Measurements from ENCODE around the gene KIF20A. TPM values are rescaled to one million over a fixed set of nuclear protein-coding genes. Genes with fewer than 3 reads are reported as not detected.
"Not testable (repeated sequence)": the region's sequence is repeated elsewhere in the genome, so short reads cannot be mapped to it uniquely, and the experiment has no call there.

Gene KIF20A
- total RNA-seq = 0.65 TPM
- long read RNA-seq, partial matches to known transcripts = 1 of 2 reads
- long read RNA-seq, other reads (novel, unspliced or antisense) = 1 of 2 reads

GRCh38 chr5:138178516-138179276 is at the start of gene KIF20A, which contains the start of gene BRD8:
Gene KIF20A (plus strand): TSS chr5:138179112. CDS start chr5:138179681, 569 bp downstream.
Gene BRD8 (minus strand): TSS chr5:138178630. CDS start chr5:138178614, 16 bp downstream.
- DNase-seq (peak; percentile 96), ATAC-seq (ENCODE audit: poor library complexity) (peak; percentile 98)
- intact Hi-C loops (cut with DNase I) = no loop called here

DNA sequence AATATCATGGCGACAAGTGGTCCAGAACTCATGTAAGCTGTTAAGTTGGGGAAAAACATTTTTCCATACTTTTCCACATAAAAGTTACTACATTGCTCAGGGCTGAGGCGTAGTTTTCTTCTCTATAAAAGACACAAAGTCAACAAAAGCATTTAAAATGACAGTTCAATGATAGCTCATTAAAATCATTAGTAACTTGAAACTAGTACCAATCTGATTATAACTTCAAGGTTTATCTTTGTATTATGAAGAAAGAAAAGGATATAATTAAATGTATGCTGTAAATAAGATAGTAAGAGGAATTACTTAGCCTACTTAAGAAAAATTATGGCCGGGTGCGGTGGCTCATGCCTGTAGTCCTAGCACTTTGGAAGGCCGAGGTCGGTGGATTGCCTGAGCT is 49.6 kb upstream of the KIF20A start:
- intact Hi-C loops (cut with DNase I) = no loop called here
- no peak for ATAC-seq (ENCODE audit: poor library complexity)
- no peak for DNase-seq

DNA sequence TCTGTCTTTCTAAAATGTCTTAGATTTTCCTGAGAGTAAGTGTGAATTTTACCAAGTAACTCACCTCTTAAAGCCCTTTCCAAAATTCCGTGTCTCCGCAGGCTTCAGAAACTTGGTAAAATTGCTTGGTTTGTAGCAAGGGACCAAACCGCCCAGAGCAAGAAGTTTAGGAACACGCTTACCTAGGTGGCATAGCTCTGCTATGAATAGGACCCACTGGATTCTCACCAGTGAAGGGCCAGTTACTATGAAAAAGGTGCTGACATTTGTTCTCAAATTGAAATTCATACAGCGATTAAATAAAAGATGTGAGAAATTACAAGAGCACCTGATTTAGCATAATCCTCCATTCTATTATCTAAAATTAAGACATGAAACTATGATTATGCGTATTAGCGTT is 46.4 kb upstream of the KIF20A start:
- ATAC-seq (ENCODE audit: poor library complexity) (no peak), DNase-seq (no peak)
- intact Hi-C loops (cut with DNase I) = loop anchor here (5.0 to 10.0 kb wide), 2 partner anchors 55 to 378 kb away; partner anchors contain the start of gene HNRNPA0

DNA sequence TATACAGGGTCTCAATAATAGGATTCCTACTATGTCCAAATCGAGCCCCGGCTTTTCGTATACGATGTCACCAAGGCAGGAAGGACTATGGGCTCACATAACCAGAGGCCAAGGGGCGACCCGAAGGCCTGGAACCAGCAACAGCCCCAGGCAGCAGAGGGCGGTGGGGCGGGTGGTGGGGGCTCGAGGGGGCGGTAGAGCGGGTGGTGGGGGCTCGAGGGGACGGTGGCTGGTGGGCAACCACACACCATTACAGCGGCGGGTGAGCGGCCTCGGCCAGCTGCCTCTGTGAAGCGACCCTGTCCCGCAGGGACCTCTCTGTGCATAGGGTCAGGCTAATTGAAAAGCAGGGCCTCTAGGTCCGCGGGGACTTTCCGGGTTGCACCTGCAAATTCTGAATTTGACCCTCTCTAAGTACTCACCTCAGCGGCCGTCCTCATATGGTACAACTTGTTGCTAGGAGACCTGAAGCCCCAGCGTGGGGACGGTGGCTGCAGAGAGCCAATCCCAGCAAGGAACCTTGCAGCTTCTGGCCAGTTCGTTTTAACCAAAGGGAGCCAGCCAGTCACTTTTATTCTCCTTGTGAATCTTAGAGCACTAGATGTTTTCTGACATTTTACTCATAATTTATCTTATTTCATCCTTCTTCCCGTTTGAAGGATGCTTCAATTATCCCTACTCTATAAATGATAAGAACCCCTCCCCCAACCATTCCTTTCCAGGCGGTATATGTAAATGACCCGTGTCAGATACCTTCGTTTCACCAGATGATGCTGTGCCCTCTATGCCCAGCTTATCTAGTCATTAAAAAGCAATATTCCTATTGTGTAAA is 39.7 kb upstream of the KIF20A start, which contains the start of gene NME5:
NME5 (minus strand) TSS at position 480 of the 832 bp plus-strand sequence. CDS start 648 bp downstream, outside the sequence.
- peak; percentile 75 for DNase-seq

DNA sequence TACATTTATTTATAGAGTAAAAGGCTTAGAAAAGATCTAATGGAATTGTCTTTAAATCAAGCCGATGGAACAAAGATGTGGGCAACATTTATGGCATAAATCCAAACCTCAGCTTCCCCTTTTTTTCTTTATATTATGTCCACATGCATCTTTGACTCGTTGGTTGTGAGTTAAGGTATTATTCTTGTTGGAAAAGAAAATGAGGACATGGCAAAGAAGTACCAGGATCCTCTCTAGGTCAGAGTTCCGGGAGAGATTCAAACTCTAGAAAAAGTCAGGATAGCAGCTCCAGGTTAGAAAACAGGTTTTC is 39.2 kb upstream of the KIF20A start:
- intact Hi-C loops (cut with DNase I) = loop anchor here (10.0 kb wide), 1 partner anchor 385 kb away; the partner anchor contains the start of gene HNRNPA0
- DNase-seq (no peak), ATAC-seq (ENCODE audit: poor library complexity) (no peak)

More for the DNA sequence above, 39.7 kb upstream of the KIF20A start, which contains the start of gene NME5:
- intact Hi-C loops (cut with DNase I) = loop anchor here (10.0 kb wide), 1 partner anchor 384 kb away; the partner anchor contains the start of gene HNRNPA0
- peak; percentile 96 for ATAC-seq (ENCODE audit: poor library complexity)

DNA sequence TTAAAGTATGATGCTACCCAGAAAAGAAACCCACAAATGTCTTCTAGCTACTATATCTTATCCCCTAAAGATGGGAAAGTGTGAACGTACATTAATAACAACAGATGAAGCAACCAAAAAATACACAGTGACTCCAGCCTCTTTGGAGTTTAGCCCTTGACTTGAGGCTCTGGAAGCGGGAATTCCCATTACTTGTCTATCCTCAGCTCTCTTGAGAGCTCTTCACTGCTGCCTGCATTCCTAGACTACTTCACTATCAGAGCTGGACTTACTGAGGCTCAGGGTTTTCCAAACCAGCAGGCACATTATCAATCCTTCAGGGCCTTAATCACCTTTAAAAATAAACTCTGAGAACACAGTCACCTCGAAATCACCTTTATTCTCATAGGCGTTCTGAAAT is 38.6 kb upstream of the KIF20A start:
- no peak for DNase-seq
- ATAC-seq (ENCODE audit: poor library complexity) = no peak
- intact Hi-C loops (cut with DNase I) = no loop called here

DNA sequence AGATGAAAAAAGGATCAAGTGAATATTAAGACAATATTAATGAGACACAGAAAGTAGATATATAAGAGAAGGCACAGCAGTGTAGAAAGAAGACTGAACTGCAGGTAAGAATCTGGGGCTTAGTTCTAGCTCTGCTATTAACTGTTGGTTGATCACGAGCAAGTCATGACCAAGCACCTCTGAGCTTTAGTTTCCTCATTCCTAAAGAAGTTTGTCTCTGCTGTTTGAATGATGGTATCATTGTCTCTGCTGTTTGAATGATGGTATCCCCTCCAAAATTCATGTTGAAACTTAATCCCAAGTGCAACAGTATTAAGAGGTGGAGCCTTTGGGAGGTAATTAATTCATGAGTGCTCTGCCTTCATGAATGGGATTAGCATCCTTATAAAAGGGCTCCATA is 37.2 kb upstream of the KIF20A start:
- no peak for ATAC-seq (ENCODE audit: poor library complexity)
- intact Hi-C loops (cut with DNase I) = no loop called here
- no peak for DNase-seq

DNA sequence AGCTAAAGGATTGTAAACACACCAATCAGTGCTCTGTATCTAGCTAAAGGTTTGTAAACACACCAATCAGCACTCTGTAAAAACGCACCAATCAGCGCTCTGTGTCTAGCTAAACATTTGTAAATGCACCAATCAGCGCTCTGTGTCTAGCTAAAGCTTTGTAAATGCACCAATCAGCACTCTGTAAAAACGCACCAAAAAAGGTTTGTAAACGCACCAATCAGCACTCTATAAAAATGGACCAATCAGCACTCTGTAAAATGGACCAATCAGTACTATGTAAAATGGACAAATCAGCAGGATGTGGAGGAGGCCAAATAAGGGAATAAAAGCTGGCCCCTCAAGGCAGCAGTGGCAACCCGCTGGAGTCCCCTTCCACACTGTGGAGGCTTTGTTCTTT is 35.3 kb upstream of the KIF20A start:
- DNase-seq; ATAC-seq (ENCODE audit: poor library complexity); intact Hi-C loops (cut with DNase I): not testable (repeated sequence)

GRCh38 chr5:138148811-138149210 is 30.1 kb upstream of the KIF20A start:
- DNase-seq (no peak), ATAC-seq (ENCODE audit: poor library complexity) (peak; percentile 20)
- intact Hi-C loops (cut with DNase I) = no loop called here

GRCh38 chr5:138149530-138149929 is 29.4 kb upstream of the KIF20A start:
- no peak for ATAC-seq (ENCODE audit: poor library complexity)
- intact Hi-C loops (cut with DNase I) = no loop called here
- DNase-seq = no peak

DNA sequence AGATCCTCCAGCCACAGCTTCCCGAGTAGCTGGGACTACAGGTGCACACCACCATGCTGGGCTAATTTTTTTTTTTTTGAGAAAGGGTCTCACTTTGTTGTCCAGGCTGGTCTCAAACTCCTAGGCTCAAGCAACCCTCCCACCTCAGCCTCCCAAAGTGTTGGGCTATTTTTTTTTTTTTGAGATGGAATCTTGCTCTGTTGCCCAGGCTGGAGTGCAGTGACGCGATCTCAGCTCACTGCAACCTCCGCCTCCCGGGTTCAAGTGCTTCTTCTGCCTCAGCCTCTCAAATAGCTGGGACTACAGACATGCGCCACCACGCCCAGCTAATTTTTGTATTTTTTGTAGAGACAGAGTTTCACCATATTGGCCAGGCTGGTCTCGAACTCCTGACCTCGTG is 22.9 kb upstream of the KIF20A start:
- intact Hi-C loops (cut with DNase I); ATAC-seq (ENCODE audit: poor library complexity); DNase-seq: not testable (repeated sequence)

DNA sequence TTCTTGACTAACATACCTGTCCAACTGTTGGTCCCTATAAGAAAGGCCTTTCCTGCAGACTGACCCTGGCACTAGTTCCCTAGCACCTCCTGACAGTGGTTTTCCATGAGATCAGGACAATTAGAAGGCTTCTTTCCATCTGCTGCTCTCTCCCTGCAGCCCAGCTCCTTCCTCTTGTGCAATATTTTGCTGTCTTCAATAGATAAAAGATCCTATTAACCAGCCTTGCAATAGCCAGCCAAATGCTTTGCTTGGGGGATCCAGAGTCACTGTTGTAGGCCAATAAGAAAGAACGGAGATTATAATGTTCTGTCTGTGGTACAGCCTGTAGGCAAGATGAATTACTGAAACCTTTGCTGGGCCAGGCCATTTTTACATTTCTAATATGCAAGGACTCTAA is 21.3 kb upstream of the KIF20A start:
- ATAC-seq (ENCODE audit: poor library complexity) (no peak), DNase-seq (no peak)
- intact Hi-C loops (cut with DNase I) = no loop called here

- ATAC-seq (ENCODE audit: poor library complexity) (no peak), DNase-seq (no peak)
- intact Hi-C loops (cut with DNase I) = no loop called here
Observed at GRCh38 chr5:138159666-138160065, 19.2 kb upstream of the KIF20A start.

DNA sequence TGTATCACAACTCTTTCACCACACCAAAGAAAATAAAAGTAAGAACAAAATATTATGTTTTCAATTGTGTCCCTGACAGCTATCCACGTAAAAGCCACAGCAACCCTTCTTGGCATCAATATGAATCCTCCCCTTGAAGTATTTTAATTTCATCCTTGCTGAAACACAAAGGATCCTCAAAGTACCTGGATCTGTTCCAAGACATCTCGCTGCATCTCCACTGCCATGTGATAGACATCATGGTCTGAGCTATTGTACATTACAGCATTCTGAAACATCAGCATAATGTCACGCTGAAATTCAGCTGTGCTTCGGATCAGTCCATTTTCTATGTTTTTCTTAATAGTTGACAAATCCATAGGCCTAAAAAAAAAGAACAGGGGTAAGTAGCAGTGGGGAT is 18.2 kb upstream of the KIF20A start:
- ATAC-seq (ENCODE audit: poor library complexity) (no peak), DNase-seq (no peak)
- intact Hi-C loops (cut with DNase I) = no loop called here

GRCh38 chr5:138163721-138164120 is 15.2 kb upstream of the KIF20A start:
- intact Hi-C loops (cut with DNase I) = no loop called here
- DNase-seq (no peak), ATAC-seq (ENCODE audit: poor library complexity) (no peak)

GRCh38 chr5:138169124-138169523 is 9.8 kb upstream of the KIF20A start:
- DNase-seq (no peak), ATAC-seq (ENCODE audit: poor library complexity) (no peak)
- intact Hi-C loops (cut with DNase I) = no loop called here

DNA sequence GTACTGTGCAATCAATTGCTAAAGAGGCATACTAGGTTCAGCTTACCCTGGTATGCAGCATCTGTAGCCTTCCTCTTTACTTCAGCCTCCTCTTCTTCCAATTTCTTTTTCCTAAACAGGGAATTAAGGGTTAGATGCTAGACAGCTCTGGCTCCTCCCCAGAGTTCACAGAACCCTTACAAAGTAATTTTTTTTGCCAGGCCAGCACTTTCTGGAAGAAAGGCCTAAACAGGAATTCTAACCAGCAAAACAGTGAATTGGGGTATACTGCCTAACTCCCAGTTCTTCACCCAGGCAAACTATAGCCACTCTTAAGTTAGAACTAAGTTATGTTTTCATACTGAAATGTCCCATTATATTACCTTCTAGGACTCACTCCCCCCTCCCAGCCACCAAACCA is 8.6 kb upstream of the KIF20A start:
- ATAC-seq (ENCODE audit: poor library complexity) (no peak), DNase-seq (no peak)
- intact Hi-C loops (cut with DNase I) = no loop called here

DNA sequence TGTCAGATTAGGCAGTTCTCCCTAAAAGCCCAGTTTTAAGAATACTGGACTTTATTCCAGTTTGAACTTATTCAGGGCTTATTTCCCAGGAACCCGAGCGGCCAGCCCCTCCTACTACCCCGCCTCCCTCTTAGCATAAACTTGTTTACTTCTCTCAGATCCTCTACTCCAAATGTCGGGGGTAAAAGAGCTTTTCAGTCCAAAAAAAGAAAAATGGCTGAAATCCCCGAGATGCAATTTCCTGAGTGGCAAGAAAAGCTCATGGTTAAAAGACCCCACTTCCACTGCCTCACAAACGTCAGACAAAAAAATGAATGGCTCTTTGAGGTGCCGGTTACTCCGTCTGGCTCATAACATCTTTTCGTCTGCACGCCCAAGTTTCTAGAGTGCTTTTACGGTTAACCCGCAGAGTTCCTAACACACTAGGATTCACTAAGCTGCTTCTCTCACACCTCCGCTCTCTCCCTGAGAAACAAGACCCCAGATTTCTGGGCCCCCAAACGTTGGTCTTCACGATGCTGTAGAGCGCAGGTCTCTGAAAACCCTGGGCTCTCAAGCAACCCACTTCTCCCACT is 884 bp upstream of the KIF20A start:
- peak; percentile 51 for DNase-seq
- intact Hi-C loops (cut with DNase I) = no loop called here
- peak; percentile 54 for ATAC-seq (ENCODE audit: poor library complexity)

DNA sequence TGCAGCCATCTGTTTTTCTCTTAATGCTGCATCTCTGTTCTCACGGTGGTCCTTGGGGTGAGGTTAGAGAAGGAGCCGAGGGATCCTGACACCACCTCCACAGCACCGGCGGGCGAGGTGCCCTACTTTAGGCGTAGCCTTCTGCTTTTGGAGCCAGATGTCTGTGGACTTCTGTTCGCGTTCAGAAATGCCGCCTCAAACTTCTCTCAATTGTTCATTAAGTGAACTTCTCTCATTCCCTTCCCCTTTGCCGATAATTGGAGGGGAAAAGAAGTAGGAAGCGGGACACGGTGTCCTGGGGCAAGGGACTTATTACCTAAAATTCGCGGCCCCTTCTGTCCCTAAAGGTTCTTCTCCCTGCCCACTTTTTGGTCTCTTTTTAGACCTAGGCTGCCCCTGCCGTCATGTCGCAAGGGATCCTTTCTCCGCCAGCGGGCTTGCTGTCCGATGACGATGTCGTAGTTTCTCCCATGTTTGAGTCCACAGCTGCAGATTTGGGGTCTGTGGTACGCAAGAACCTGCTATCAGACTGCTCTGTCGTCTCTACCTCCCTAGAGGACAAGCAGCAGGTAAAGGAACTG is 455 bp downstream of the KIF20A start:
- no peak for DNase-seq
- no peak for ATAC-seq (ENCODE audit: poor library complexity)
- intact Hi-C loops (cut with DNase I) = no loop called here

Measured in Right ventricle myocardium superior (tissue), 1 donor.